WTC11 (cell line): ENCODE measurements around the gene CLMN. TPM values are rescaled to one million over a fixed set of nuclear protein-coding genes. Genes with fewer than 3 reads are reported as not detected.

ENCODE experiments used
- ATAC-seq: fragments of 200-7000 bp; cut with Tn5 transposase; 2 replicates; pipeline ENCODE4 v1.10.0; 2021; ENCODE audit warnings: mild to moderate bottlenecking, moderate library complexity
- CTCF ChIA-PET: fragments of 300-600 bp; sonication (Branson Sonifier 250); formaldehyde crosslinking; loops from one replicate; lab custom pipeline; 2021; ENCODE audit warnings: antibody characterized with exemption; lab: Charles Lee
- POLR2A ChIA-PET: fragments of 350-600 bp; sonication (Branson Sonifier 250); formaldehyde crosslinking; loops from one replicate; lab custom pipeline; 2021; ENCODE audit warnings: antibody characterized with exemption; lab: Charles Lee
- DNase-seq: peaks from one replicate; pipeline ENCODE4 v3.0.0; 2021; ENCODE audit warnings: low spot score
- H3K27ac Mint-ChIP-seq: 2 replicates; pipeline ENCODE4 v1.8.0; 2021; ENCODE audit warnings: mixed read lengths
- H3K27me3 Mint-ChIP-seq: 2 replicates; pipeline ENCODE4 v1.8.0; 2021; ENCODE audit warnings: low read depth, mild to moderate bottlenecking, moderate library complexity, mixed read lengths
- H3K36me3 Mint-ChIP-seq: 2 replicates; pipeline ENCODE4 v1.8.0; 2021; ENCODE audit warnings: mixed read lengths
- H3K4me1 Mint-ChIP-seq: 2 replicates; pipeline ENCODE4 v1.8.0; 2022; ENCODE audit warnings: mixed read lengths
- H3K4me3 Mint-ChIP-seq: 2 replicates; pipeline ENCODE4 v1.8.0; 2021; ENCODE audit warnings: mild to moderate bottlenecking, moderate library complexity, mixed read lengths
- H3K9me3 Mint-ChIP-seq: 2 replicates; pipeline ENCODE4 v1.8.0; 2021; ENCODE audit warnings: mixed read lengths
- CBFB ChIP-seq: sonication (generic); formaldehyde crosslinking; IDR thresholded peaks from 2 replicates; pipeline ENCODE4 v1.8.1; 2022; ENCODE audit warnings: mild to moderate bottlenecking, low read depth, missing genetic modification reagents
- CDX4 ChIP-seq: fragments of 250-450 bp; sonication (Bioruptor Pico); IDR thresholded peaks from 2 replicates; pipeline ENCODE4 v1.9.0; 2021; ENCODE audit warnings: moderate library complexity, mild to moderate bottlenecking, inconsistent platforms, borderline replicate concordance
- FOXP1 ChIP-seq: sonication (generic); formaldehyde crosslinking; IDR thresholded peaks from 2 replicates; pipeline ENCODE4 v1.8.0; 2022; ENCODE audit warnings: missing genetic modification reagents, mild to moderate bottlenecking, moderate library complexity, borderline replicate concordance
- GTF2I ChIP-seq: fragments of 250-450 bp; sonication (Bioruptor Pico); conservative IDR thresholded peaks from 2 replicates; pipeline ENCODE4 v1.4.0; 2021; ENCODE audit warnings: mild to moderate bottlenecking
- KAT7 ChIP-seq: sonication (generic); formaldehyde crosslinking; IDR thresholded peaks from 2 replicates; pipeline ENCODE4 v1.8.1; 2023; ENCODE audit warnings: missing genetic modification reagents, mild to moderate bottlenecking, borderline replicate concordance
- MXD4 ChIP-seq: fragments of 250-450 bp; sonication (Bioruptor Pico); IDR thresholded peaks from 2 replicates; pipeline ENCODE4 v1.8.0; 2021; ENCODE audit warnings: mild to moderate bottlenecking, moderate library complexity, borderline replicate concordance
- MYBL2 ChIP-seq: sonication (generic); formaldehyde crosslinking; IDR thresholded peaks from 2 replicates; pipeline ENCODE4 v1.8.1; 2023; ENCODE audit warnings: mild to moderate bottlenecking, moderate library complexity, missing genetic modification reagents
- NR1H2 ChIP-seq: sonication (generic); formaldehyde crosslinking; IDR thresholded peaks from 2 replicates; pipeline ENCODE4 v1.9.0; 2021; ENCODE audit warnings: mild to moderate bottlenecking, moderate library complexity, missing genetic modification reagents
- NR3C1 ChIP-seq: sonication (generic); formaldehyde crosslinking; conservative IDR thresholded peaks from 2 replicates; pipeline ENCODE4 v1.8.1; 2023; ENCODE audit warnings: low read depth, mild to moderate bottlenecking, missing genetic modification reagents
- PRRX2 ChIP-seq: fragments of 250-450 bp; sonication (Bioruptor Pico); IDR thresholded peaks from 2 replicates; pipeline ENCODE4 v1.8.0; 2021; ENCODE audit warnings: mild to moderate bottlenecking
- SOX15 ChIP-seq: fragments of 250-450 bp; sonication (Bioruptor Pico); IDR thresholded peaks from 2 replicates; pipeline ENCODE4 v1.9.0; 2021; ENCODE audit warnings: mild to moderate bottlenecking
- SP1 ChIP-seq: sonication (generic); formaldehyde crosslinking; conservative IDR thresholded peaks from 2 replicates; pipeline ENCODE4 v1.8.1; 2022; ENCODE audit warnings: missing genetic modification reagents
- ZMAT4 ChIP-seq: fragments of 250-450 bp; sonication (Bioruptor Pico); IDR thresholded peaks from 2 replicates; pipeline ENCODE4 v1.9.0; 2021; ENCODE audit warnings: mild to moderate bottlenecking
- ZNF317 ChIP-seq: sonication (generic); formaldehyde crosslinking; IDR thresholded peaks from 2 replicates; pipeline ENCODE4 v1.8.1; 2023; ENCODE audit warnings: low read depth, mild to moderate bottlenecking, moderate library complexity, missing genetic modification reagents, borderline replicate concordance
- total RNA-seq: library from RNA; stranded (reverse); gene quantifications from 3 replicates; pipeline ENCODE4 v1.2.3, GENCODE V29; 2021
- TF ChIP-seq, protein P1 (sequence below): sonication (generic); formaldehyde crosslinking; IDR thresholded peaks from 2 replicates; pipeline ENCODE4 v1.8.0; 2022; ENCODE audit warnings: missing genetic modification reagents
- TF ChIP-seq, protein P2 (sequence below): sonication (generic); formaldehyde crosslinking; IDR thresholded peaks from 2 replicates; pipeline ENCODE4 v1.8.1; 2023; ENCODE audit warnings: mild to moderate bottlenecking, moderate library complexity, missing genetic modification reagents
- TF ChIP-seq, protein P3 (sequence below): fragments of 250-450 bp; sonication (Bioruptor Pico); IDR thresholded peaks from 2 replicates; pipeline ENCODE4 v2.1.2; 2022; ENCODE audit warnings: mild to moderate bottlenecking, moderate library complexity
- TF ChIP-seq, protein P4 (sequence below): sonication (generic); formaldehyde crosslinking; IDR thresholded peaks from 2 replicates; pipeline ENCODE4 v1.8.0; 2023; ENCODE audit warnings: missing genetic modification reagents

CLMN gene
- total RNA-seq, 1 experiment from 2014 or later, result 12.2 TPM

GRCh38 chr14:95320078-95320895 is 579 bp upstream of the CLMN start:
- peak overlapping the region; percentile 69 for H3K4me3 Mint-ChIP-seq

DNA sequence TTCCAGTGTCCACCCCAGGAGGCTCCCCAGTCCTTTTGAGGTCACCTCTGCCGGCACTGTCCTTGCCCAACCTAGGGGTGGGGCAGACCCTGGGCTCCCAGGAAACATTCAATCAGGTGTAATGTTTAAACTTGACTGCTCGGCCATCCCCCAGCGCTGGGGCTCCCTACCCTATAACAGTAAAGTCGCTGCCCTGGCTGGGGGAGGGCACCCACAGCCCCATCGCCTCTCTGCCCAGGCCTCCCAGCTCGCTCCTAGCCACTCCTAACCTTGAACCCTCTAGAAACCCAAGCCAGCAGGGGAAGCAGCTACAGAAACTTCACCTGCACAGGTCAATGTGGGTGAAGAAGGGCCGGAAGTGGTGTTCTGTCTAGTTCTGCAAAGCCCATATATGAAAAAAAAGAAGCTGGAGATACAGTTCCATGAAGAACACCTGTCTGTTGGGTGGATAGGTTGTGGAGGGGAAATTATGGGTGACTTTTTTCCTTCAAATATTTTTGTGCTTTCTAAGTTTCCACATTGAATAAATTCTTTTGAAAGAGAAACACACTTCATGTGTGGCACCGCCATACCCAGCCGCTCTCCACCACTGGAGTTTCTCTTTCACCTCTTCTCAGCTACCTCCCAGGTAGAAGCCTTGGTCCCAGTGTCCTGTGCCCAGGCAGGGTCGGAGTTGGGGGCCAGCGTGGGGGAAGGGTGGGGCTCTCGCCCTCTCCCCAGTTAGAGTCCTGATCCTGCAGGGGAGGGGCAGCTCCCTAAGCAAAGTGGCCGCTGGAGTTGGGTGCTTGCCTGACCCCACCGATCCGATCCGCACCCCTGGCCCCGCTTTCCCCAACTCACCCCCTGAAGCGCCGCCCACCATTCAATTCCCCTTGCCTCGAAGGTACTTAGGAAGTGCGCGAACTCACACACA is 1.1 kb downstream of the CLMN start:
- Mint-ChIP-seq H3K27ac (no peak overlapping the region), H3K27me3 (peaks cover 35% of the 10 kb centered on the region), H3K4me3 (peak overlapping the region; percentile 79), H3K36me3 (no peaks in the 10 kb centered on the region), H3K4me1 (peaks cover 20% of the 10 kb centered on the region), H3K9me3 (no peaks in the 10 kb centered on the region)
- peak; percentile 32 for DNase-seq
- CTCF ChIA-PET, result interaction anchor here (0.6 to 1.6 kb wide), 4 partner anchors 42 to 121 kb away, joined by 3 to 10 read pairs (median 4); no protein-coding TSS in a partner anchor
- POLR2A ChIA-PET, result no interaction called here
- ATAC-seq, result peak; percentile 38; the same call in 1 of the 2 replicates
- TF ChIP-seq, protein P1, sequence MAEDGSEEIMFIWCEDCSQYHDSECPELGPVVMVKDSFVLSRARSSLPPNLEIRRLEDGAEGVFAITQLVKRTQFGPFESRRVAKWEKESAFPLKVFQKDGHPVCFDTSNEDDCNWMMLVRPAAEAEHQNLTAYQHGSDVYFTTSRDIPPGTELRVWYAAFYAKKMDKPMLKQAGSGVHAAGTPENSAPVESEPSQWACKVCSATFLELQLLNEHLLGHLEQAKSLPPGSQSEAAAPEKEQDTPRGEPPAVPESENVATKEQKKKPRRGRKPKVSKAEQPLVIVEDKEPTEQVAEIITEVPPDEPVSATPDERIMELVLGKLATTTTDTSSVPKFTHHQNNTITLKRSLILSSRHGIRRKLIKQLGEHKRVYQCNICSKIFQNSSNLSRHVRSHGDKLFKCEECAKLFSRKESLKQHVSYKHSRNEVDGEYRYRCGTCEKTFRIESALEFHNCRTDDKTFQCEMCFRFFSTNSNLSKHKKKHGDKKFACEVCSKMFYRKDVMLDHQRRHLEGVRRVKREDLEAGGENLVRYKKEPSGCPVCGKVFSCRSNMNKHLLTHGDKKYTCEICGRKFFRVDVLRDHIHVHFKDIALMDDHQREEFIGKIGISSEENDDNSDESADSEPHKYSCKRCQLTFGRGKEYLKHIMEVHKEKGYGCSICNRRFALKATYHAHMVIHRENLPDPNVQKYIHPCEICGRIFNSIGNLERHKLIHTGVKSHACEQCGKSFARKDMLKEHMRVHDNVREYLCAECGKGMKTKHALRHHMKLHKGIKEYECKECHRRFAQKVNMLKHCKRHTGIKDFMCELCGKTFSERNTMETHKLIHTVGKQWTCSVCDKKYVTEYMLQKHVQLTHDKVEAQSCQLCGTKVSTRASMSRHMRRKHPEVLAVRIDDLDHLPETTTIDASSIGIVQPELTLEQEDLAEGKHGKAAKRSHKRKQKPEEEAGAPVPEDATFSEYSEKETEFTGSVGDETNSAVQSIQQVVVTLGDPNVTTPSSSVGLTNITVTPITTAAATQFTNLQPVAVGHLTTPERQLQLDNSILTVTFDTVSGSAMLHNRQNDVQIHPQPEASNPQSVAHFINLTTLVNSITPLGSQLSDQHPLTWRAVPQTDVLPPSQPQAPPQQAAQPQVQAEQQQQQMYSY (CRISPR knock-in tag), result peak; percentile 77
- TF ChIP-seq FOXP1 (CRISPR knock-in tag) (0 out of 2 replicates have a peak, but pooled peaks have one; percentile 43), ZNF317 (no peak), SP1 (CRISPR knock-in tag) (no peak), NR1H2 (no peak), CBFB (CRISPR knock-in tag) (no peak)

More at GRCh38 chr14:95320078-95320895, 579 bp upstream of the CLMN start:
- Mint-ChIP-seq H3K27ac (no peak overlapping the region), H3K36me3 (no peaks in the 10 kb centered on the region), H3K4me1 (peaks cover 19% of the 10 kb centered on the region), H3K9me3 (no peaks in the 10 kb centered on the region), H3K27me3 (peaks cover 39% of the 10 kb centered on the region)
- ATAC-seq (peak; percentile 32; the same call in 1 of the 2 replicates), DNase-seq (peak; percentile 21)
- ChIA-PET POLR2A (no interaction called here), CTCF (interaction anchor here (0.6 to 1.6 kb wide), 7 partner anchors 16 to 1191 kb away, joined by 3 to 10 read pairs (median 3); partner anchors contain the start of gene SERPINA4)
- TF ChIP-seq, protein P2, sequence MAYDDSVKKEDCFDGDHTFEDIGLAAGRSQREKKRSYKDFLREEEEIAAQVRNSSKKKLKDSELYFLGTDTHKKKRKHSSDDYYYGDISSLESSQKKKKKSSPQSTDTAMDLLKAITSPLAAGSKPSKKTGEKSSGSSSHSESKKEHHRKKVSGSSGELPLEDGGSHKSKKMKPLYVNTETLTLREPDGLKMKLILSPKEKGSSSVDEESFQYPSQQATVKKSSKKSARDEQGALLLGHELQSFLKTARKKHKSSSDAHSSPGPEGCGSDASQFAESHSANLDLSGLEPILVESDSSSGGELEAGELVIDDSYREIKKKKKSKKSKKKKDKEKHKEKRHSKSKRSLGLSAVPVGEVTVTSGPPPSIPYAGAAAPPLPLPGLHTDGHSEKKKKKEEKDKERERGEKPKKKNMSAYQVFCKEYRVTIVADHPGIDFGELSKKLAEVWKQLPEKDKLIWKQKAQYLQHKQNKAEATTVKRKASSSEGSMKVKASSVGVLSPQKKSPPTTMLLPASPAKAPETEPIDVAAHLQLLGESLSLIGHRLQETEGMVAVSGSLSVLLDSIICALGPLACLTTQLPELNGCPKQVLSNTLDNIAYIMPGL, result 0 out of 2 replicates have a peak, but pooled peaks have one; percentile 3
- no peak for TF ChIP-seq KAT7 (CRISPR knock-in tag)

- no peak for ATAC-seq
- POLR2A ChIA-PET, result no interaction called here
- H3K9me3 Mint-ChIP-seq, result no peaks in the 10 kb centered on the region
- H3K27me3 Mint-ChIP-seq, result peaks cover 35% of the 10 kb centered on the region
- H3K27ac Mint-ChIP-seq, result no peak overlapping the region
- H3K4me3 Mint-ChIP-seq, result peak overlapping the region; percentile 79
- no peaks in the 10 kb centered on the region for H3K36me3 Mint-ChIP-seq
- CTCF ChIA-PET, result interaction anchor here (1.0 kb wide), 1 partner anchor 62 kb away, joined by 3 read pairs; no protein-coding TSS in a partner anchor
- H3K4me1 Mint-ChIP-seq, result peaks cover 26% of the 10 kb centered on the region
- DNase-seq, result no peak
- TF ChIP-seq, protein P3, sequence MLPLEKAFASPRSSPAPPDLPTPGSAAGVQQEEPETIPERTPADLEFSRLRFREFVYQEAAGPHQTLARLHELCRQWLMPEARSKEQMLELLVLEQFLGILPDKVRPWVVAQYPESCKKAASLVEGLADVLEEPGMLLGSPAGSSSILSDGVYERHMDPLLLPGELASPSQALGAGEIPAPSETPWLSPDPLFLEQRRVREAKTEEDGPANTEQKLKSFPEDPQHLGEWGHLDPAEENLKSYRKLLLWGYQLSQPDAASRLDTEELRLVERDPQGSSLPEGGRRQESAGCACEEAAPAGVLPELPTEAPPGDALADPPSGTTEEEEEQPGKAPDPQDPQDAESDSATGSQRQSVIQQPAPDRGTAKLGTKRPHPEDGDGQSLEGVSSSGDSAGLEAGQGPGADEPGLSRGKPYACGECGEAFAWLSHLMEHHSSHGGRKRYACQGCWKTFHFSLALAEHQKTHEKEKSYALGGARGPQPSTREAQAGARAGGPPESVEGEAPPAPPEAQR (CRISPR knock-in tag), result no peak
- TF ChIP-seq MXD4 (CRISPR knock-in tag) (no peak), GTF2I (CRISPR knock-in tag) (no peak), ZMAT4 (CRISPR knock-in tag) (no peak), NR3C1 (no peak), PRRX2 (CRISPR knock-in tag) (no peak), SOX15 (CRISPR knock-in tag) (no peak), MYBL2 (CRISPR knock-in tag) (no peak), CDX4 (CRISPR knock-in tag) (no peak), SP1 (CRISPR knock-in tag) (no peak)
- TF ChIP-seq, protein P4, sequence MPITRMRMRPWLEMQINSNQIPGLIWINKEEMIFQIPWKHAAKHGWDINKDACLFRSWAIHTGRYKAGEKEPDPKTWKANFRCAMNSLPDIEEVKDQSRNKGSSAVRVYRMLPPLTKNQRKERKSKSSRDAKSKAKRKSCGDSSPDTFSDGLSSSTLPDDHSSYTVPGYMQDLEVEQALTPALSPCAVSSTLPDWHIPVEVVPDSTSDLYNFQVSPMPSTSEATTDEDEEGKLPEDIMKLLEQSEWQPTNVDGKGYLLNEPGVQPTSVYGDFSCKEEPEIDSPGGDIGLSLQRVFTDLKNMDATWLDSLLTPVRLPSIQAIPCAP (CRISPR knock-in tag), result no peak
Measured at GRCh38 chr14:95317817-95318343, 1.8 kb downstream of the CLMN start.
